Measurements from ENCODE around the gene AKR1B15.

- no peak for TF ChIP-seq ZFP36 (IDR thresholded peaks at IDR 0.05; ENCODE audit: borderline replicate concordance, partially characterized antibody)
- TF ChIP-seq REST (IDR thresholded peaks at IDR 0.05): no peak
- TF ChIP-seq CTCF (IDR thresholded peaks at IDR 0.05): no peak
- no peak for TF ChIP-seq HDAC2 (IDR thresholded peaks at IDR 0.05)
- no peak for TF ChIP-seq RFX5 (IDR thresholded peaks at IDR 0.05)
- no peak for TF ChIP-seq CEBPB (IDR thresholded peaks at IDR 0.05)
- TF ChIP-seq POLR2A (IDR thresholded peaks at IDR 0.05; ENCODE audit: low read length): no peak
- TF ChIP-seq PBX3 (IDR thresholded peaks at IDR 0.05): no peak
- TF ChIP-seq MAX (IDR thresholded peaks at IDR 0.05): no peak
Observed at GRCh38 chr7:134625550-134625949, 76.6 kb downstream of the AKR1B15 start.
